ENCODE measurements around the gene SLC22A17. TPM values are rescaled to one million over a fixed set of nuclear protein-coding genes. Genes with fewer than 3 reads are reported as not detected.
"Not testable (repeated sequence)": the region's sequence is repeated elsewhere in the genome, so short reads cannot be mapped to it uniquely, and the experiment has no call there.

SLC22A17 gene
- total RNA-seq, 1 experiment from 2014 or later: not detected

GRCh38 chr14:23327947-23328744 lies 24.5 kb downstream of the SLC22A17 start:
- peak; percentile 35 to 36 for DNase-seq

GRCh38 chr14:23326491-23327332 lies 26.0 kb downstream of the SLC22A17 start:
- Histone ChIP-seq H2AFZ (no peak overlapping the region), H3K9me3 (ENCODE audit: insufficient read depth, low read depth) (no peaks in the 10 kb centered on the region), H3K36me3 (ENCODE audit: low read depth) (peaks cover 20% of the 10 kb centered on the region; the same call in 1 of the 2 replicates), H3K79me2 (ENCODE audit: low read depth) (peaks cover 24% of the 10 kb centered on the region), H3K27ac (no peak overlapping the region), H3F3A (ENCODE audit: insufficient read depth, low read depth) (peaks cover 24% of the 10 kb centered on the region; the same call in 1 of the 2 replicates), H3K4me3 (no peak overlapping the region), H3K4me2 (no peak overlapping the region), H3K4me1 (replicated peaks; ENCODE audit: insufficient read depth) (peaks cover 9% of the 10 kb centered on the region), H3K27me3 (ENCODE audit: insufficient read depth, low read depth) (0 out of 2 replicates have a peak, but pooled peaks cover 5% of the 10 kb centered on the region), H4K20me1 (ENCODE audit: insufficient read depth) (no peaks in the 10 kb centered on the region), H3K9me2 (ENCODE audit: insufficient read depth) (no peaks in the 10 kb centered on the region)
- TF ChIP-seq EZH2 (IDR thresholded peaks at IDR 0.05; ENCODE audit: low read depth) (no peak), CTCF (conservative IDR thresholded peaks at IDR 0.05) (no peak)
- CTCF ChIA-PET: interaction anchor here (0.5 to 0.6 kb wide), 2 partner anchors 9 to 152 kb away, joined by 3 to 9 read pairs; no protein-coding TSS in a partner anchor
- POLR2A ChIA-PET (ENCODE audit: unreplicated experiment): interaction anchor here (0.6 to 0.7 kb wide), 3 partner anchors 231 to 788 kb away, joined by 3 to 9 read pairs (median 4); partner anchors contain the start of genes DCAF11 and NRL
- no peak for DNase-seq
- intact Hi-C loops (cut with micrococcal nuclease; ENCODE audit: unreplicated experiment): loop anchor here (5.0 kb wide), 1 partner anchor 231 kb away; the partner anchor contains the start of gene THTPA
- BruUV-seq (replicated peaks): no TSS peak

More at GRCh38 chr14:23327947-23328744, 24.5 kb downstream of the SLC22A17 start:
- H3K9me3 ChIP-seq (ENCODE audit: insufficient read depth, low read depth): no peaks in the 10 kb centered on the region
- H3K4me1 ChIP-seq (replicated peaks; ENCODE audit: insufficient read depth): peaks cover 3% of the 10 kb centered on the region; the same call in 1 of the 2 replicates
- no peak overlapping the region for H3K4me2 ChIP-seq
- POLR2A ChIA-PET (ENCODE audit: unreplicated experiment): interaction anchor here (0.7 kb wide), 1 partner anchor 8 kb away, joined by 3 read pairs; no protein-coding TSS in a partner anchor
- H3K79me2 ChIP-seq (ENCODE audit: low read depth): peaks cover 10% of the 10 kb centered on the region; the same call in 1 of the 2 replicates
- no peaks in the 10 kb centered on the region for H4K20me1 ChIP-seq (ENCODE audit: insufficient read depth)
- H3K4me3 ChIP-seq: no peak overlapping the region
- no peak overlapping the region for H3K27ac ChIP-seq
- intact Hi-C loops (cut with micrococcal nuclease; ENCODE audit: unreplicated experiment): loop anchor here (1.0 to 5.0 kb wide), 2 partner anchors 52 to 229 kb away; partner anchors contain the start of gene THTPA
- TF ChIP-seq CTCF (conservative IDR thresholded peaks at IDR 0.05): peak; percentile 77
- TF ChIP-seq EZH2 (IDR thresholded peaks at IDR 0.05; ENCODE audit: low read depth): no peak
- 0 out of 2 replicates have a peak, but pooled peaks cover 8% of the 10 kb centered on the region for H3K27me3 ChIP-seq (ENCODE audit: insufficient read depth, low read depth)
- CTCF ChIA-PET: interaction anchor here (0.6 kb wide), 3 partner anchors 58 to 160 kb away, joined by 3 to 9 read pairs (median 5); no protein-coding TSS in a partner anchor
- H3K9me2 ChIP-seq (ENCODE audit: insufficient read depth): no peaks in the 10 kb centered on the region
- no peak overlapping the region for H2AFZ ChIP-seq
- no TSS peak for BruUV-seq (replicated peaks)
- H3F3A ChIP-seq (ENCODE audit: insufficient read depth, low read depth): peaks cover 24% of the 10 kb centered on the region; the same call in 1 of the 2 replicates
- H3K36me3 ChIP-seq (ENCODE audit: low read depth): peaks cover 12% of the 10 kb centered on the region; the same call in 1 of the 2 replicates

- CTCF ChIA-PET: interaction anchor here (0.7 kb wide), 1 partner anchor 54 kb away, joined by 3 read pairs; no protein-coding TSS in a partner anchor
- not testable (repeated sequence) for DNase-seq; H3K27ac ChIP-seq; H3K4me3 ChIP-seq; H4K20me1 ChIP-seq (ENCODE audit: insufficient read depth); H2AFZ ChIP-seq; BruUV-seq (replicated peaks); H3K4me1 ChIP-seq (replicated peaks; ENCODE audit: insufficient read depth); H3K9me2 ChIP-seq (ENCODE audit: insufficient read depth); H3K4me2 ChIP-seq; H3K27me3 ChIP-seq (ENCODE audit: insufficient read depth, low read depth); H3K9me3 ChIP-seq (ENCODE audit: insufficient read depth, low read depth)
- intact Hi-C loops (cut with micrococcal nuclease; ENCODE audit: unreplicated experiment): loop anchor here (5.0 kb wide), 1 partner anchor 232 kb away; the partner anchor contains the start of gene THTPA
- peaks cover 24% of the 10 kb centered on the region for H3K79me2 ChIP-seq (ENCODE audit: low read depth)
- H3K36me3 ChIP-seq (ENCODE audit: low read depth): peaks cover 20% of the 10 kb centered on the region; the same call in 1 of the 2 replicates
- POLR2A ChIA-PET (ENCODE audit: unreplicated experiment): interaction anchor here (0.7 kb wide), 1 partner anchor 232 kb away, joined by 9 read pairs; no protein-coding TSS in a partner anchor
- peaks cover 24% of the 10 kb centered on the region; the same call in 1 of the 2 replicates for H3F3A ChIP-seq (ENCODE audit: insufficient read depth, low read depth)
Measured at GRCh38 chr14:23325746-23326145, 26.9 kb downstream of the SLC22A17 start.
